ENCODE data around the gene ELF5.

ELF5 gene

DNA sequence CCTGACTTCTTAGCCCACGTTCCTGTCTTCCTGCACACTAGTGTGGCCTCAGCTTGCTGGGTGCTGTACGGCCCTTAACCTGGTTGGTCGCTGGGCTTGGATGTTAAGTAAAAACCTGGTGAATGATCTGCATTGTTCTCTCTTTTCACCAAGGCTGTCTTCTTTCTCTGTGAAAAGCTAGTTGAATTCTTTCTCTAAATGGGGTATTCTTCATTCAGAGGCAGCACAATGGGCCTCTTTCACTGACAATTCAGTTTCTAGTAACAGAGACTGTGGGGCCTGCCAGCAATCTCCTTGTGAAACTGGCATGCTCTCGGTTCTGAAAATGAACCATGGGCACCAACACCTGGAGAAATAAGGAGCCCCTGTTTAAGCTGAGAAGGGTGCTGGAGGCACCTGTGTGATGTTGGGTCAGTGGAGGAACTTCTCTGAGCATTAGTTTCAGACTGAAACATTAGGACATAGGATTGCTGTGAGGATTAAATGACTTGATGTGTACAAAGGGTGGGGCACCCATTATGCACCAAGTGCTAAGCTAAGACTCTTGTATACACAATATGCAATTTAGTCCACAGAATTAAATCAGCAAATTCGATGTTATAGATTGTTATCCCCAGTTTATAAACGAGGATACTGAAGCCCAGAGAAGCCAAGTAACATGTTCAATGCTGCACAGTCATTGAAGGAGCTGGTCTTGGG lies 33.1 kb upstream of the ELF5 start:
- Histone ChIP-seq H3K4me1 (ENCODE audit: control insufficient read depth, insufficient read depth, low read depth, low read length) (no peaks in the 10 kb centered on the region), H2AFZ (ENCODE audit: low read depth, low read length) (no peak overlapping the region), H3K79me1 (replicated peaks; ENCODE audit: low read length, poor library complexity, severe bottlenecking) (no peaks in the 10 kb centered on the region), H2BK120ac (ENCODE audit: low read depth, low read length) (no peak overlapping the region), H3K27me3 (ENCODE audit: control insufficient read depth in 1 of 2, insufficient read depth in 1 of 2, low read length in 2 of 2) (peaks cover 53 to 60% of the 10 kb centered on the region in 2 experiments), H4K91ac (ENCODE audit: low read length) (no peak overlapping the region), H3K27ac (ENCODE audit: low read length, poor library complexity, severe bottlenecking) (no peak overlapping the region), H3K4me2 (ENCODE audit: low read length, poor library complexity, severe bottlenecking) (no peak overlapping the region), H2BK12ac (ENCODE audit: low read length in 2 of 2) (no peak overlapping the region), H3K23ac (ENCODE audit: low read length in 2 of 2) (no peak overlapping the region), H3K9me3 (ENCODE audit: control insufficient read depth, low read length) (no peaks in the 10 kb centered on the region), H2BK15ac (ENCODE audit: low read depth, poor library complexity, severe bottlenecking) (no peak overlapping the region), H3K14ac (ENCODE audit: low read length in 2 of 2) (no peak overlapping the region), H4K8ac (ENCODE audit: low read length) (no peak overlapping the region), H3K36me3 (ENCODE audit: control insufficient read depth in 1 of 2, insufficient read depth in 2 of 2, low read depth in 1 of 2, low read length in 2 of 2) (no peaks in the 10 kb centered on the region), H3K9ac (ENCODE audit: low read length) (no peak overlapping the region), H3K4ac (ENCODE audit: low read depth in 1 of 2, low read length in 2 of 2) (no peak overlapping the region), H2AK5ac (ENCODE audit: low read length, severe bottlenecking) (no peak overlapping the region), H3K4me3 (ENCODE audit: insufficient read depth in 1 of 2, low read depth in 1 of 2, low read length in 2 of 2) (no peak overlapping the region), H2BK5ac (ENCODE audit: low read depth, low read length, poor library complexity, severe bottlenecking) (no peak overlapping the region), H3K18ac (ENCODE audit: low read depth in 1 of 2, low read length in 2 of 2) (no peak overlapping the region)
- 71% methylated on average over 6 of the region's 6 CpGs for WGBS
- DNase-seq: no peak

DNA sequence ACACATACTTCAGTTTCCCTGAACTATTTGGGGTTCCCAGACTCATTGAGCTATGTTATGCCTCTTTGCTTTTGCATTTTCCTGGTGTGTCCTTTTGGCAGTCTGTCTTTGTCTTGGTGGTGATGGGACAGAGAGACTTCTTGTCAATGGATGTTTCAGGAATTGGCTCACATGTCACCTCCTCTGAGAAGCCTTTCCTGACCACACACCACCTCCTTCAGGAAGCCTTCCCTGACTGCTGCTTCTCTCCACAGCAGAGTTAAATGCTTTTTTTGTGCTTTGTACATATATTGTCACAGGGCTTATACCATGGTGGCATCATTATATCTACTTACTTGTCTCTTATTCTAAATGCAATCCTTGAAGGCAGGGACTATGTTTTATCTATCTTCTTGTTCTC lies 28.5 kb upstream of the ELF5 start:
- Histone ChIP-seq H3K4me3 (ENCODE audit: insufficient read depth in 1 of 2, low read depth in 1 of 2, low read length in 2 of 2) (no peak overlapping the region), H2AFZ (ENCODE audit: low read depth, low read length) (no peak overlapping the region), H3K4ac (ENCODE audit: low read depth in 1 of 2, low read length in 2 of 2) (no peak overlapping the region), H3K79me1 (replicated peaks; ENCODE audit: low read length, poor library complexity, severe bottlenecking) (no peaks in the 10 kb centered on the region), H2BK15ac (ENCODE audit: low read depth, poor library complexity, severe bottlenecking) (no peak overlapping the region), H3K9ac (ENCODE audit: low read length) (no peak overlapping the region), H3K14ac (ENCODE audit: low read length in 2 of 2) (no peak overlapping the region), H3K9me3 (ENCODE audit: control insufficient read depth, low read length) (no peaks in the 10 kb centered on the region), H3K27ac (ENCODE audit: low read length, poor library complexity, severe bottlenecking) (no peak overlapping the region), H2BK12ac (ENCODE audit: low read length in 2 of 2) (no peak overlapping the region), H3K4me2 (ENCODE audit: low read length, poor library complexity, severe bottlenecking) (no peak overlapping the region), H3K27me3 (ENCODE audit: control insufficient read depth in 1 of 2, insufficient read depth in 1 of 2, low read length in 2 of 2) (peaks cover 82 to 85% of the 10 kb centered on the region in 2 experiments), H3K36me3 (ENCODE audit: control insufficient read depth in 1 of 2, insufficient read depth in 2 of 2, low read depth in 1 of 2, low read length in 2 of 2) (no peaks in the 10 kb centered on the region), H4K8ac (ENCODE audit: low read length) (no peak overlapping the region), H3K4me1 (ENCODE audit: control insufficient read depth, insufficient read depth, low read depth, low read length) (no peaks in the 10 kb centered on the region), H3K23ac (ENCODE audit: low read length in 2 of 2) (no peak overlapping the region), H2AK5ac (ENCODE audit: low read length, severe bottlenecking) (no peak overlapping the region), H3K18ac (ENCODE audit: low read depth in 1 of 2, low read length in 2 of 2) (no peak overlapping the region), H4K91ac (ENCODE audit: low read length) (no peak overlapping the region), H2BK120ac (ENCODE audit: low read depth, low read length) (no peak overlapping the region), H2BK5ac (ENCODE audit: low read depth, low read length, poor library complexity, severe bottlenecking) (no peak overlapping the region)
- DNase-seq: no peak

DNA sequence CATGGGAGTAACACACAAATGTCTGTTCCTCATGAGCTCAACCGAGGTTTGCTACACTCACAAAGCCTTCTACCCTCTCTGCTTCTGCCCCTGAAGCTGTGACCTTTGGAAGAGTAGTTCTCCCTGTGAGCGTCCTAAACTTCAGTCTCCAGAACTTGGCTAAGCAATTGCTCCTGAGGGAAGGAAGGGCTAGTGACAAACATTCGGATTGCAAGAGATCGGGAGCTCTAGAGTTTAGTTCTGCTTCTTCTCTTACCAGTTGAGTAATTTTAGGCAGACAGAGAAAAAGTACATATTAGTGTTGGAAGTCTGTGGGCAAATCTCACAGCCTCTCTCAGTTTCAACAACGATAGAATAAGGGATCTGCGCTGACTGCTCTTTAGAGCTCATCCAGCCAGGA lies 27.3 kb upstream of the ELF5 start:
- 76% methylated on average over 6 of the region's 6 CpGs for WGBS
- H3K23ac ChIP-seq (ENCODE audit: low read length in 2 of 2): no peak overlapping the region

DNA sequence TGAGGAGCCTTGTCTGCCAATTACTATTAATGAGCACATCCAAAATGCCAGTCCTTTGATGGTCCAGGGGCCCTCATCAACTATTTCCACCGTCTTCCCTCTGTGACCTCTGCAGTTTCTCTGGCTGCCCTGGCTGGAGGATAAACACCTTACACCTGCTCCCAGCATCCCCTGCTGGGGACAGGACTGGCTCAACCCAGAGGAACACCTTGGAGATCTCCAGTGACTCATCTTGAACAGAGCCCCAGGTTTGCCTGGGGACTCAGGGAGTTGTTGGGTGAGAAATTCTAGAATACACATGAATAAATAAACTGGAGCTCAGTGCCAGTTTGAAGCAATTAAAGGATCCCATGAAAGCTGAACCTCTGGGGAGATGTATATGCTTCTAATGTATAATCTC lies 24.0 kb upstream of the ELF5 start:
- peaks cover 64 to 72% of the 10 kb centered on the region in 2 experiments for H3K27me3 ChIP-seq (ENCODE audit: control insufficient read depth in 1 of 2, insufficient read depth in 1 of 2, low read length in 2 of 2)
- no peak overlapping the region for H3K14ac ChIP-seq (ENCODE audit: low read length in 2 of 2)
- H3K36me3 ChIP-seq (ENCODE audit: control insufficient read depth in 1 of 2, insufficient read depth in 2 of 2, low read depth in 1 of 2, low read length in 2 of 2): no peaks in the 10 kb centered on the region
- H2AFZ ChIP-seq (ENCODE audit: low read depth, low read length): no peak overlapping the region
- H3K4me3 ChIP-seq (ENCODE audit: insufficient read depth in 1 of 2, low read depth in 1 of 2, low read length in 2 of 2): no peak overlapping the region
- H3K4me1 ChIP-seq (ENCODE audit: control insufficient read depth, insufficient read depth, low read depth, low read length): no peaks in the 10 kb centered on the region
- no peak overlapping the region for H3K4ac ChIP-seq (ENCODE audit: low read depth in 1 of 2, low read length in 2 of 2)
- no peak overlapping the region for H2BK12ac ChIP-seq (ENCODE audit: low read length in 2 of 2)
- 83% methylated on average over 1 of the region's 1 CpG for WGBS
- no peak overlapping the region for H2BK120ac ChIP-seq (ENCODE audit: low read depth, low read length)
- no peak overlapping the region for H4K8ac ChIP-seq (ENCODE audit: low read length)
- DNase-seq: no peak
- H2BK5ac ChIP-seq (ENCODE audit: low read depth, low read length, poor library complexity, severe bottlenecking): no peak overlapping the region
- H2BK15ac ChIP-seq (ENCODE audit: low read depth, poor library complexity, severe bottlenecking): no peak overlapping the region
- H3K9ac ChIP-seq (ENCODE audit: low read length): no peak overlapping the region
- no peak overlapping the region for H3K18ac ChIP-seq (ENCODE audit: low read depth in 1 of 2, low read length in 2 of 2)
- peaks cover 20% of the 10 kb centered on the region for H3K9me3 ChIP-seq (ENCODE audit: control insufficient read depth, low read length)
- no peak overlapping the region for H4K91ac ChIP-seq (ENCODE audit: low read length)
- no peak overlapping the region for H3K23ac ChIP-seq (ENCODE audit: low read length in 2 of 2)
- H3K4me2 ChIP-seq (ENCODE audit: low read length, poor library complexity, severe bottlenecking): no peak overlapping the region
- H3K79me1 ChIP-seq (replicated peaks; ENCODE audit: low read length, poor library complexity, severe bottlenecking): no peaks in the 10 kb centered on the region
- no peak overlapping the region for H3K27ac ChIP-seq (ENCODE audit: low read length, poor library complexity, severe bottlenecking)
- no peak overlapping the region for H2AK5ac ChIP-seq (ENCODE audit: low read length, severe bottlenecking)

More for the DNA sequence above, 27.3 kb upstream of the ELF5 start:
- Histone ChIP-seq H4K8ac (ENCODE audit: low read length) (no peak overlapping the region), H3K9ac (ENCODE audit: low read length) (no peak overlapping the region), H2BK15ac (ENCODE audit: low read depth, poor library complexity, severe bottlenecking) (no peak overlapping the region), H4K91ac (ENCODE audit: low read length) (no peak overlapping the region), H3K18ac (ENCODE audit: low read depth in 1 of 2, low read length in 2 of 2) (no peak overlapping the region), H2BK5ac (ENCODE audit: low read depth, low read length, poor library complexity, severe bottlenecking) (no peak overlapping the region), H3K27ac (ENCODE audit: low read length, poor library complexity, severe bottlenecking) (no peak overlapping the region), H3K9me3 (ENCODE audit: control insufficient read depth, low read length) (peaks cover 2% of the 10 kb centered on the region), H2BK12ac (ENCODE audit: low read length in 2 of 2) (no peak overlapping the region), H3K4ac (ENCODE audit: low read depth in 1 of 2, low read length in 2 of 2) (no peak overlapping the region), H2AFZ (ENCODE audit: low read depth, low read length) (no peak overlapping the region), H3K36me3 (ENCODE audit: control insufficient read depth in 1 of 2, insufficient read depth in 2 of 2, low read depth in 1 of 2, low read length in 2 of 2) (no peaks in the 10 kb centered on the region), H3K4me3 (ENCODE audit: insufficient read depth in 1 of 2, low read depth in 1 of 2, low read length in 2 of 2) (no peak overlapping the region), H3K14ac (ENCODE audit: low read length in 2 of 2) (no peak overlapping the region), H3K4me1 (ENCODE audit: control insufficient read depth, insufficient read depth, low read depth, low read length) (no peaks in the 10 kb centered on the region), H3K27me3 (ENCODE audit: control insufficient read depth in 1 of 2, insufficient read depth in 1 of 2, low read length in 2 of 2) (peaks cover 73 to 80% of the 10 kb centered on the region in 2 experiments), H3K79me1 (replicated peaks; ENCODE audit: low read length, poor library complexity, severe bottlenecking) (no peaks in the 10 kb centered on the region), H2AK5ac (ENCODE audit: low read length, severe bottlenecking) (no peak overlapping the region), H3K4me2 (ENCODE audit: low read length, poor library complexity, severe bottlenecking) (no peak overlapping the region), H2BK120ac (ENCODE audit: low read depth, low read length) (no peak overlapping the region)
- DNase-seq: no peak

Data from mesenchymal stem cell (in vitro differentiated cells and primary cell).